ENCODE results near the gene PTTG1IP.

- no peak for TF ChIP-seq CTCF (IDR thresholded peaks at IDR 0.05)
- no peak for TF ChIP-seq POLR2A (IDR thresholded peaks at IDR 0.05)
- TF ChIP-seq POLR2AphosphoS5 (IDR thresholded peaks at IDR 0.05) = no peak
Observed at GRCh38 chr21:44838951-44839350, 34.5 kb downstream of the PTTG1IP start.
